GM12865 (cell line): Measurements from ENCODE around the gene FZD10.

ENCODE experiments used
- DNase-seq: peaks from one replicate; pipeline ENCODE4 v3.0.0; 2010; ENCODE audit warnings: low read depth
- H3K4me3 ChIP-seq: 2 replicates; pipeline ENCODE4 v1.5.1; 2011; ENCODE audit warnings: mild to moderate bottlenecking, low read depth, low read length, control low read depth
- CTCF ChIP-seq: IDR thresholded peaks from 2 replicates; pipeline ENCODE4 v1.5.1; 2011; ENCODE audit warnings: low read length, control low read depth, low read depth, inconsistent platforms; ENCODE audit not compliant: insufficient read depth; ENCODE audit errors: missing control alignments

FZD10 gene

GRCh38 chr12:130137040-130138018 is 24.9 kb upstream of the FZD10 start:
- no peak for TF ChIP-seq CTCF
- no peak overlapping the region for H3K4me3 ChIP-seq
- no peak for DNase-seq

GRCh38 chr12:130138478-130138877 is 23.8 kb upstream of the FZD10 start:
- no peak for DNase-seq
- TF ChIP-seq CTCF = no peak
- no peak overlapping the region for H3K4me3 ChIP-seq

- DNase-seq = no peak
- TF ChIP-seq CTCF = no peak
- no peak overlapping the region for H3K4me3 ChIP-seq
Measured at GRCh38 chr12:130139567-130140421, 22.5 kb upstream of the FZD10 start.

GRCh38 chr12:130141105-130141504 is 21.2 kb upstream of the FZD10 start:
- no peak overlapping the region for H3K4me3 ChIP-seq
- no peak for DNase-seq
- no peak for TF ChIP-seq CTCF

DNA sequence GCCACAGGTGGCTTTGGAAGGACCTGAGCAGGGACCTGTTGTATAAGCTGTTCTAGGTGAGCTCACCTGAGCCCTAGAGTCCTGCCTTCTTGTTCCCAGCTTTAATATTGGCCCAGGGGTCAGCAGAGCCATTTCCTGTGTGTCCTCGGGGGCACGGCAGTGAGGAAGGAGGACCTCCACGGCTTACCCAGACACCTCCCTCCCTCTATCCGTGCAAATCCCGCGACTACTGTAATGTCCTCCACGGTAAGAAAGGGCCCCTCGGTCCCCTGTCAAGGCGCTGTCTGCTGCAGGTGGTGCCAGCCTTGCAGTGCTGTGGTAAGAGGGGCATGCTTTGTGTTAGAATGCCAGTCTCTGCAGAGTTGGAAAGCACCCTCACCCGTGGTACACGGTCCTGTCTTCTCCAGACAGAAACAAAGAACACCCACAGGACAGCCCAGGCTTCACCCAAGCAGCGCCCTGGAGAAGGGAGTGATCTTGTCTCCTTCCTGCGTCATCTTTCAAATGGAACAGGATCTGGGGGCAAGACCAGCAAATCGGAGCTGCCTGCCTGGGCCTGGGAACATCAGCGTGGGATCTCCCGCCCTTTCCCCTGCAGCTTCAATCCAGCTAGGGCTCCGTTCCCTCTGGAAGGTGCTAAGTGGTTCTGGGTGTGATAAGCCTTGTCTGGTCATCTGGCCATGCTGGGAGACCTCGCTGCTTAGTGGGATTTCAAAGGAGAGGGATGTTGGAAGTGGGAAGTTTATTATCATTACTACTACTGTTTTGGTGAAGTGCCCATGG is 20.2 kb upstream of the FZD10 start:
- DNase-seq = no peak
- no peak overlapping the region for H3K4me3 ChIP-seq
- no peak for TF ChIP-seq CTCF

DNA sequence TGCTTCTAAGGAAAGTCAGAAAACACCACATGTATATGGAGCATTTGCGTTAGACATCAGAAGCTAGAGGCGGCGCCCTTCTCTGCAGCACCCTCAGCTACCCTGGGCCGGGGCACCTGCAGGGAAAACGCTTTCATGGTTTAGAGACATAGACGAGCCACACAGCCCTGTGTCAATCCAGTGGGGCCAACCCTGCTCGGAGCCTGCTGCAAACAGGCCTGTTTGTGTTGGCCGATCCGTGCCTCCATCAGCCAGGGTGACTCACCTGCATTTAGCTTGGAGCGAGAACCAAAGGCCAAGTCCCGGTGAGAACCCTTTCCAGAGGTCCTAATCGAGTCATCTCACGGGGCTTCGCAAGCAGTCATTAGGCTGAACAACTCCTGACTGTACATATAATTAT is 19.5 kb upstream of the FZD10 start:
- no peak for DNase-seq
- no peak for TF ChIP-seq CTCF
- H3K4me3 ChIP-seq = no peak overlapping the region
